Cerebellar nuclear complex (tissue), 1 donor: ENCODE results near the gene PCSK9.
A peak's percentile ranks its signal among the peaks of the same experiment; 100 is the strongest.
"Not testable (repeated sequence)": the region's sequence is repeated elsewhere in the genome, so short reads cannot be mapped to it uniquely, and the experiment has no call there.

ENCODE experiments used
- DNase-seq, 2 experiments: peaks; one replicate each; lab custom pipeline; 2025; lab: John Stamatoyannopoulos, UW

PCSK9 gene

DNA sequence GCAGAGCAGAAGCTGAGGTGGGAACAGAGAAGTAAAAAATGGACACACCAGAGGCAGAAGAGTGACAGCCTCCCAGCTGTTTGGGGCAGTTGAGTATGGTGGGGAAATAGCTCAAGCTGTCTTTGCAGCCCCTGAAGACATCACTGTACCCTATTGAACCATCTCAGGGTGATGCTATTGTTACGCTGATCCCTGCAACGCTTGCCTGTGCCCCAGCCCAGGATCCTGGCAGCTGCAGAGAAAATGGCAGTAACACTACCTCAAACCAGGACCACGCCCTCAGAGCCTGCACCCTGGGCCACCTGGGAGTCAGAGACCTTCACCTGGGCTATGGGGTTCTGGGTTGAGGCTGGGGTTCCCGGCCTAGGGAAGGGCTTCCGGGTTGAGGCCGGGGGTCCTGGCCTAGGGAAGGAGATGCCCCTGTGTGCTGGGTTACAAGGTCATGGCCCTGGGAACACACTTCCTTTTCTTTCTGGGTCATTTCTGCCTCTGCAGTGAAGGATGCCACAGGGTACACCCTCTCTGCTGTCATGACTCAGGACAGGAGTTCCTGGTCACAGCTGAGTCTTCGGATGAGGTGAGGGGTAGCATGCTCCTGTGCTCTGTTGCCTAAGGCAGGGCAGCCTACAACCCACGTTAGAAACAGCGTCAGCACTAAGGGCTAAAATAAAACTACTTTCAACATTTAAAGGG lies 29.0 kb upstream of the PCSK9 start:
- no peak for DNase-seq

DNA sequence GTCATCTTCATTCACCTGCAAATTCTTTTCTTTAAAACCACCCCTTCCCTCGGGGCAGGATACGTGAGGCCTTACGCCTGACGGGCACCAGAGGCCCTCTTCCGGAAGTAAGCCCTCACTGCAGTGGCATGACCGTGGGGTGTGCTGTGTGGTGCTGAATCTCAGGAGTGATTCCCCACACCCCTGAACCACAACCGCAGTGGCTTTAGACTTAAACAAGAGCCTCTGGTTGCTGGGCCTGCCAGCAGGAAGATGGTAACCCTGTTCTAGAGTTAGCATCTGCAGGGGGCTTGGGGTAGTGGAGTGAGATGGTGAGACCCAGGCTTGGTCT lies 28.5 kb upstream of the PCSK9 start:
- DNase-seq, result no peak

DNA sequence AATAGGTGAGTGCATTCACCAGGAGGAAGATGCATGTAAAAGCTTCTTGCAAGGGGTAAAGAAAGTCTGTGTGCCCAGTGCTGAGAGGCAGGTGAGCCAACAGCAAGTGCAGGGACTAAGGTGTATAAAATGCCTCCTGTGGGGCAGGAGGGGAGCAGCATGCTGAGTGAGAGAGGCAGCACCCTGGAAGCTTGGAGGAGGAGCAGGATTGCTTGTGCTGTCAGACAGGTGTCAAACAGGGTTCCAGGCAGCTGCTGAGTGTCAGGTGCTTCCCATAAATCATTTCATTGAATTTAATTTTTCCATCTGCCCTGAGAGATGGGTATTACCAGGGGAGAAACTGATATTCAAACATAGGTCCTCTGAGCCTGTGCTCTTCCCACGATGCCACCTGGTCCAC lies 26.7 kb upstream of the PCSK9 start:
- DNase-seq, result no peak

- peak; percentile 68 to 75 for DNase-seq
These were observed 24.2 kb upstream of the PCSK9 start for GRCh38 chr1:55015123-55015522.

- no peak for DNase-seq
These were observed 23.4 kb upstream of the PCSK9 start for GRCh38 chr1:55015731-55016620.

- no peak for DNase-seq
These were observed 21.0 kb upstream of the PCSK9 start for GRCh38 chr1:55018395-55018794.

DNA sequence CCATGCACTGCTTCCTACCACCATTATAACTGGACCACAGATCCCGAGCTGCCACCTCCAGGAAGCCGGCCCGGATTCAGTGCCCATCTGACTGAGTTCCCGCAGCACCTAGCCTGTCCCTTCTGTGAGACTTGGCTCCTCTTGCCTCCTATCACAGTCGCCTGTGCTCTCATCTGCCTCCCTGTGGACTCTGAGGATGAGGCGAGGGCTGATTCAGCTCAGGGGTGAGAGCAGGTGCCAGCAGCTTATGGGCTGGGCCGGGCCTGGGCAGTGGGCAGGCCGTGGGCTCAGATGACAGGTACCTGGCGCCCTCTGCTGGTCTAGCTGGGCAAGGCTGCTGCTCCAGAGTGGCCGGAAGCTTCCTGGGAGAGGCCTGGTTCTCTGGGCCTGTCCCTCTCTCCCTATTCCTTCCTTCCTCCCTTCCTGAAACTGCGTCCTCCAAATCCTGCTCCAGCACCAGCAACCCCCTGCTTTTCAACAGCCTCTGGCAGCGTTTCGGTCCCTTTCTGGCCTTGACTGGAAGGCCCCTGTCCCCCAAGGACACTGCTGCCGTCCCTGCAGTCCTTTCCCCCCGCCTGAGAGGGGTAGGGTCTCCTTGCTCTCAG lies 17.3 kb upstream of the PCSK9 start:
- peak; percentile 21 to 64 for DNase-seq

DNA sequence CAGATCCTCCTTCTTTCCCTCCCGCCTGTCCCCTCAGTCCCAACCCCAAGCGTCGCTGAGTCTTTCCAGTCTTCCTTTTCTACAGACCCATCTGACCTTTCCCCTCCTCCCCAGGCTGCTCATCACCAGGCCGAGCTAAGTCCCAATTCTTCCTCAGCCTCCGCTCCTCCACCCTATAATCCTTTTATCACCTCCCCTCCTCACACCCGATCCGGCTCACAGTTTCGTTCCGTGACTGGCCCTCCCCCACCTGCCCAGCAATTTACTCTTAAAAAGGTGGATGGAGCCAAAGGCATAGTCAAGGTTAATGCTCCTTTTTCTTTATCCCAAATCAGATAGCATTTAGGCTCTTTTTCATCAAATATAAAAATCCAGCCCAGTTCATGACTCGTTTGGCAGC lies 15.2 kb upstream of the PCSK9 start:
- DNase-seq, result not testable (repeated sequence)

DNA sequence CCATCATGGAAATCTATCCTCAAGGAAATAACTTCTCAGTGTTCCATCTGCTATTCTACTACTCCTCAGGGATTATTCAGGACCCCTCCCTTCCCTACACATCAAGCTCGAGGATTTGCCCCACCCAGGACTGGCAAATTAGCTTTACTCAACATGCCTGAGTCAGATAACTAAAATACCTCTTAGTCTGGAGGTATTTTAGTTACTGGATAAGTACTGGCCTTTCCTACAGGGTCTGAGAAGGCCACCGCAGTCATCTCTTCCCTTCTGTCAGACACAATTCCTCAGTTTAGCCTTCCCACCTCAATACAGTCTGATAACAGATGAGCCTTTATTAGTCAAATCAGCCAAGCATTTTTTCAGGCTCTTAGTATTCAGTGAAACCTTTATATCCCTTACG lies 12.7 kb upstream of the PCSK9 start:
- not testable (repeated sequence) for DNase-seq

DNA sequence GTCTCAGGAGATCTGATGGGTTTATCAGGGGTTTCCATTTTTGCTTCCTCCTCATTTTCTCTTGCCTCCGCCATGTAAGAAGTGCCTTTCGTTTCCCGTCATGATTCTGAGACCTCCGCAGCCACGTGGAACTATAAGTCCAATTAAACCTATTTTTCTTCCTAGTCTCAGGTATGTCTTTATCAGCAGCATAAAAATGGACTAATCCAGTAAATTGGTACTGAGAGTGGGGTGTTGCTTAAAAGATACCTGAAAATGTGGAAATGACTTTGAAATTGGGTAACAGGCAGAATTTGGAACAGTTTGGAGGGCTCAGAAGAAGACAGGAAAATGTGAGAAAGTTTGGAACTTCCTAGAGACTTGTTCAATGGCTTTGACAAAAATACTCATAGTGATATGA lies 8.2 kb upstream of the PCSK9 start:
- not testable (repeated sequence) for DNase-seq

DNA sequence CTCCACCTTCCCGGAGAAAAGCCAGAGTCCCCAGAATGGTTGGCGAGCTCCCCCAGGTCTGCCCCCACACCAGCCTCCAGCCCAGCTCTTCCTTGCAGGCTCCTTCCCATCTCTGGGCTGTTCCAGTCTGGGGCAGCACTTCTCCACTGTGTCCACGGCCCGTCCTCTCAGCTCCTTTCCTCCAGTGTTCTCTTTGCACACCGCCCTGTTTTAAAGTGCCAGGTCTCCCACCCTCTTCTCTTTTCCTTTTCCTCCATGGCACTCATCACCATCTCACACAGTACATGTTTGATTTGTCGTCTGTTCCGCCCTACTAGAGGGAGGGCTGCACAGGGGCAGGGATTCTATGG lies 6.1 kb upstream of the PCSK9 start:
- no peak for DNase-seq

- DNase-seq, result no peak
These were observed 4.7 kb upstream of the PCSK9 start for GRCh38 chr1:55034476-55035133.

DNA sequence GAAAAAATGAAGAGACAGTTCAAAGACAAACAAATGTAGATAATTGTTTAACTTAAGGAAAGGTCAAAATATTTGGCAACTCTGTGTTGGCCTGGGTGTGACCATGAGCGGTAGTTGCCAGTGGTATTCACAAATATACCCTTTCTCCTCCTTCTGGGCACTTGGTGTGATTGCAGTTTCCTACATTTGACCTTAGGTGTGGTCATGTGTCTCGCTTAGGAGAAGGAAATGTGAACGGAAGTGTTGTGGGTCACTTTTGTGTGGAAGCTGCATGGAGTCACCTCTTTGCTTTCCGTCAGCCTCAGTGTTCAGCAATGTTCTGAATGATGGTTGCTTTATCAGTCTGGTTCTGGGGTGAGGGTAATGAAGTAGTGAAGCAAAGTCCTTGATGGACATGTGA lies 3.4 kb upstream of the PCSK9 start:
- DNase-seq, result no peak

- DNase-seq, result no peak
These were observed 1.4 kb upstream of the PCSK9 start for GRCh38 chr1:55037733-55038551.

- DNase-seq, result no peak
These were observed 853 bp upstream of the PCSK9 start for GRCh38 chr1:55038552-55038838.

- no peak for DNase-seq
These were observed 390 bp upstream of the PCSK9 start for GRCh38 chr1:55038974-55039341.

DNA sequence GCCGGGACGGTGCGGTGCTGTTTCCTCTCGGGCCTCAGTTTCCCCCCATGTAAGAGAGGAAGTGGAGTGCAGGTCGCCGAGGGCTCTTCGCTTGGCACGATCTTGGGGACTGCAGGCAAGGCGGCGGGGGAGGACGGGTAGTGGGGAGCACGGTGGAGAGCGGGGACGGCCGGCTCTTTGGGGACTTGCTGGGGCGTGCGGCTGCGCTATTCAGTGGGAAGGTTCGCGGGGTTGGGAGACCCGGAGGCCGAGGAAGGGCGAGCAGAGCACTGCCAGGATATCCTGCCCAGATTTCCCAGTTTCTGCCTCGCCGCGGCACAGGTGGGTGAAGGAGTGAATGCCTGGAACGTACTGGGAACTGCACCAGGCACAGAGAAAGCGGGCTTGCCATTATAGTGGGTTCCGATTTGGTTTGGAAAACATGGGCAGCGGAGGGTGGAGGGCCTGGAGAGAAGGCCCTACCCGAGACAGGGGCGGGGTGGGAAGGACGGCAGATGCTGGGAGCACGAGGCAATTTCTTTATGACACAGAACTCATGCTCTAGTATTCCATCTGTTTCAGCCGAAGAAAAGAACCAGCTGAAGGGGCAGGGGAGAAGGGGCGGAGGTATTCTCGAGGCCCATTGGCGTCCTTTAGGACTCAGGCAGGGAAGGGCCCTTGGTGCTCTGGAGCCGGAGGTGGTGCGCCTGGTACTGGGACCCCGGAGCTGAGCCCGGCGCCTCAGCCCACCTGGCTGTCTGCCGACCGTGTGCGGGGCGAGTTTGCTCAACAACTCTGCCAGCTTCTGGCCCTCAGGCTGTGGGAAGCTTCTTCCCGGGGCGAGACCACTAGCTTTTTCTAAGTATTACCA lies 960 bp downstream of the PCSK9 start:
- no peak for DNase-seq

GRCh38 chr1:55040933-55041494 lies 1.7 kb downstream of the PCSK9 start:
- no peak for DNase-seq

DNA sequence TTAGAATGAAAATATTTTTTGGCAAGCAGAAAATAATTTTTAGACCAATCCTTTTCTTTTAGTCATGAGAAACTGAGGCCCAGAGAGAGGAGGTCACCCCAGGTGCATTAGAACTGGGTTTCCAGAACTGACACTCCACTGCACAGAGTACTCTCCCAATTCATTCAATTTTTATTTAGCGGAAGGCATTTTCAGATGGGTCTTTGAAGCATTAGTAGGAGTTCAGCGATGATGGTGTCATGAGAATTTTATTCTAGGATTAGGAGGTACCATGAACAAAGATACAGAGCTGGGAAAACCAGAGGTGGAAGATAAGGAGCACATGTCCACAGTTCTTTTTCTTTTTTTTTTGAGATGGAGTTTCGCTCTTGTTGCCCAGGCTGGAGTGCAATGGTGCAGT lies 2.3 kb downstream of the PCSK9 start:
- no peak for DNase-seq

DNA sequence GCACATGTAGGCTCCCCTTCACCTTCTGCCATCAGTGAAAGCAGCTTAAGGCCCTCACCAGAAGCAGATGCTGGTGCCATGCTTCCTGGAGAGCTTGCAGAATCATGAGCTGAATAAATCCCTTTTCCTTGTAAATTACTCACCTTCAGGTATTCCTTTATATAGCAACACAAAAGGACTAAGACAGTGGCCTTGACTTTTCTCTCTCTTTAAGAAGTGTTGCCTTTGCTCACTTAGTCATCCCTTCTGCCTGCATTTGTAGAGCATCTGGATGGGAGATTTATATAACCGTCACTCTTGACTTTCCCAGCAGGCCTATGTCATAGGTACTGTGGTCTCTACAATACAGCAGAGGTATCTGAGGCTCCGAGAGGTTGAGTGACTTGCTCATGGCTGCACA lies 3.7 kb downstream of the PCSK9 start:
- no peak for DNase-seq

GRCh38 chr1:55043726-55044125 lies 4.4 kb downstream of the PCSK9 start:
- DNase-seq, result no peak
